ENCODE data around the gene CCDC68. TPM values are rescaled to one million over a fixed set of nuclear protein-coding genes. Genes with fewer than 3 reads are reported as not detected.

CCDC68 gene
- total and polyA plus RNA-seq, 2 of the 4 experiments (the other 2 are of a cell fraction): 0.46 to 0.54 TPM

DNA sequence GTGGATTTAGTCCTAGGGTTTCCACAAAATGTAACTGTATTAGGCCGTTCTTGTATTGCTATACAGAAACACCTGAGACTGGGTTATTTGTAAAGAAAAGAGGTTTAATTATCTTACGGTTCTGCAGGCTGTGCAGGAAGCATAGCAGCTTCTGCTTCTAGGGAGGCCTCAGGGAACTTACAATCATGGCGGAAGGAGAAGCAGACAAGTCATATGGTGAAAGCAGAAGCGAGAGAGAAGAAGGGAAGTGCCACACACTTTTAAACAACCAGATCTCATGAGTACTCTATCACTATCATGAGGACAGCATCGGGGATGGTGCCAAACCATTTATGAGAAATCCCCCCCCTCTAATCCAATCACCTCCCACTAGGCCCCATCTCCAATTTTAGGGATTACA is 9.5 kb upstream of the CCDC68 start:
- no peak for TF ChIP-seq RAD21 (IDR thresholded peaks at IDR 0.05; ENCODE audit: low read length)
- no peak for TF ChIP-seq RCOR1 (IDR thresholded peaks at IDR 0.05; ENCODE audit: insufficient replicate concordance, low read length)
- TF ChIP-seq FOS (IDR thresholded peaks at IDR 0.05; ENCODE audit: low read depth, low read length): no peak
- no peak for TF ChIP-seq MAZ (IDR thresholded peaks at IDR 0.05; ENCODE audit: borderline replicate concordance, low read depth, low read length)
- no peak for TF ChIP-seq MAFK (IDR thresholded peaks at IDR 0.05; ENCODE audit: low read depth, low read length)
- H2AFZ ChIP-seq (replicated peaks; ENCODE audit: low read length, poor library complexity): no peak overlapping the region
- peak overlapping the region; percentile 88 for H2BK120ac ChIP-seq (ENCODE audit: low read depth, low read length)
- H3K27ac ChIP-seq (ENCODE audit: insufficient read depth, low read length): no peak overlapping the region
- intact Hi-C loops (cut with micrococcal nuclease): no loop called here
- DNase-seq (no peak), ATAC-seq (ENCODE audit: low read depth) (no peak)
- WGBS, 2 experiments (ENCODE audit: extremely low coverage in 2 of 2, insufficient read length in 1 of 2): no CpG with 5 or more reads among the region's 5 CpGs
- H2AK9ac ChIP-seq (replicated peaks; ENCODE audit: low read depth, low read length, poor library complexity): no peak overlapping the region
- H3K4me1 ChIP-seq (ENCODE audit: control insufficient read depth, insufficient read depth, low read length): peaks cover 8% of the 10 kb centered on the region; the same call in 1 of the 2 replicates
- H4K8ac ChIP-seq (ENCODE audit: low read depth in 2 of 2, low read length in 2 of 2): peak overlapping the region in 1 of 2 experiments; percentile 66; a peak in 1 of 4 replicates
- no peak overlapping the region for H3K4me2 ChIP-seq (ENCODE audit: low read depth, low read length)
- no peaks in the 10 kb centered on the region for H3K27me3 ChIP-seq (ENCODE audit: control insufficient read depth, insufficient read depth, low read length)
- H3K36me3 ChIP-seq (ENCODE audit: control insufficient read depth, insufficient read depth, low read length): no peaks in the 10 kb centered on the region
- peak overlapping the region; percentile 68; the same call in 1 of the 2 replicates for H3K18ac ChIP-seq (ENCODE audit: low read depth, low read length)
- ChIA-PET CTCF (interaction anchor here (0.5 to 1.2 kb wide), 3 partner anchors 14 to 319 kb away, joined by 3 to 6 read pairs (median 5); no protein-coding TSS in a partner anchor), POLR2A (ENCODE audit: unreplicated experiment) (no interaction called here)
- H2AK5ac ChIP-seq (ENCODE audit: low read depth, low read length): peak overlapping the region; percentile 47; the same call in 1 of the 2 replicates
- H4K5ac ChIP-seq (ENCODE audit: low read depth, low read length): peak overlapping the region; percentile 72; the same call in 1 of the 2 replicates
- H3K4ac ChIP-seq (ENCODE audit: low read depth, low read length): peak overlapping the region; percentile 67
- in situ Hi-C loops (cut with MboI; ENCODE audit: low sequenced_read_pairs): no loop called here
- no peak overlapping the region for H3K23ac ChIP-seq (ENCODE audit: low read depth, low read length)
- no peak overlapping the region for H3K56ac ChIP-seq (ENCODE audit: extremely low read depth, insufficient read depth, low read length)
- no peaks in the 10 kb centered on the region for H3K9me3 ChIP-seq (ENCODE audit: control insufficient read depth, insufficient read depth, low read length)
- peak overlapping the region; percentile 28 for H2BK5ac ChIP-seq (ENCODE audit: low read depth, low read length, poor library complexity, severe bottlenecking)
- no peaks in the 10 kb centered on the region for H3K79me1 ChIP-seq (ENCODE audit: low read depth in 1 of 2, low read length in 2 of 2)
- no TSS peak for BruUV-seq (replicated peaks)
- H2BK15ac ChIP-seq (ENCODE audit: low read depth, low read length): peak overlapping the region; percentile 99
- no peak overlapping the region for H3K9ac ChIP-seq (ENCODE audit: low read depth, low read length)
- peak overlapping the region; percentile 91; the same call in 1 of the 2 replicates for H3K14ac ChIP-seq (replicated peaks; ENCODE audit: low read depth, low read length)
- no peaks in the 10 kb centered on the region for H4K20me1 ChIP-seq (ENCODE audit: insufficient read depth, low read length)
- peak overlapping the region; percentile 82 for H2BK20ac ChIP-seq (ENCODE audit: low read depth, low read length)
- dilution Hi-C loops (cut with HindIII; ENCODE audit: low sequenced_read_pairs, unreplicated experiment): no loop called here
- no peak overlapping the region for H3K4me3 ChIP-seq (ENCODE audit: insufficient read depth, low read depth, low read length)
- peaks cover 3% of the 10 kb centered on the region; the same call in 1 of the 2 replicates for H3K9me1 ChIP-seq (ENCODE audit: insufficient read depth, low read length)
- peak overlapping the region; percentile 78; the same call in 1 of the 2 replicates for H4K91ac ChIP-seq (ENCODE audit: insufficient read depth, low read depth, low read length)

Measured in IMR-90 (cell line).